ENCODE measurements around the gene SLC13A3. TPM values are rescaled to one million over a fixed set of nuclear protein-coding genes. Genes with fewer than 3 reads are reported as not detected.

Gene SLC13A3
- total and polyA plus RNA-seq, 2 of the 4 experiments (the other 2 are of a cell fraction) = 2.5 to 4.2 TPM

GRCh38 chr20:46599227-46599987, 51.9 kb downstream of the SLC13A3 start:
- CTCF ChIA-PET = no interaction called here
- no peaks in the 10 kb centered on the region for H3K27me3 ChIP-seq (ENCODE audit: control insufficient read depth, insufficient read depth, low read length)
- no peak overlapping the region for H3K4ac ChIP-seq (ENCODE audit: low read depth, low read length)
- H2BK15ac ChIP-seq (ENCODE audit: low read depth, low read length) = no peak overlapping the region
- no peak overlapping the region for H4K91ac ChIP-seq (ENCODE audit: insufficient read depth, low read depth, low read length)
- H3K79me1 ChIP-seq (ENCODE audit: low read depth in 1 of 2, low read length in 2 of 2) = no peaks in the 10 kb centered on the region
- WGBS, 2 experiments (ENCODE audit: extremely low coverage in 2 of 2, insufficient read length in 1 of 2) = 88% methylated on average over 3 of the region's 8 CpGs; no CpG with 5 or more reads in 1 of the 2 experiments
- H3K9me1 ChIP-seq (ENCODE audit: insufficient read depth, low read length) = no peaks in the 10 kb centered on the region
- H3K4me2 ChIP-seq (ENCODE audit: low read depth, low read length) = no peak overlapping the region
- POLR2A ChIA-PET (ENCODE audit: unreplicated experiment) = no interaction called here
- no peak for ATAC-seq (ENCODE audit: low read depth)
- no peak overlapping the region for H2AK5ac ChIP-seq (ENCODE audit: low read depth, low read length)
- BruUV-seq (replicated peaks) = no TSS peak
- H3K9ac ChIP-seq (ENCODE audit: low read depth, low read length) = no peak overlapping the region
- dilution Hi-C loops (cut with HindIII; ENCODE audit: low sequenced_read_pairs, unreplicated experiment) (no loop called here), intact Hi-C loops (cut with micrococcal nuclease) (loop anchor here (10.0 kb wide), 1 partner anchor 55 kb away; the partner anchor contains the start of gene SLC13A3), in situ Hi-C loops (cut with MboI; ENCODE audit: low sequenced_read_pairs) (no loop called here)
- DNase-seq = no peak
- no peaks in the 10 kb centered on the region for H3K4me1 ChIP-seq (ENCODE audit: control insufficient read depth, insufficient read depth, low read length)
- no peak overlapping the region for H4K5ac ChIP-seq (ENCODE audit: low read depth, low read length)
- no peak overlapping the region for H2BK120ac ChIP-seq (ENCODE audit: low read depth, low read length)
- no peak overlapping the region for H3K4me3 ChIP-seq (ENCODE audit: insufficient read depth, low read depth, low read length)
- H3K18ac ChIP-seq (ENCODE audit: low read depth, low read length) = no peak overlapping the region
- H3K9me3 ChIP-seq (ENCODE audit: control insufficient read depth, insufficient read depth, low read length) = no peaks in the 10 kb centered on the region
- no peaks in the 10 kb centered on the region for H4K20me1 ChIP-seq (ENCODE audit: insufficient read depth, low read length)
- no peaks in the 10 kb centered on the region for H3K36me3 ChIP-seq (ENCODE audit: control insufficient read depth, insufficient read depth, low read length)
- H3K14ac ChIP-seq (replicated peaks; ENCODE audit: low read depth, low read length) = no peak overlapping the region
- H3K56ac ChIP-seq (ENCODE audit: extremely low read depth, insufficient read depth, low read length) = no peak overlapping the region
- TF ChIP-seq RAD21 (IDR thresholded peaks at IDR 0.05; ENCODE audit: low read length) (no peak), BHLHE40 (IDR thresholded peaks at IDR 0.05; ENCODE audit: low read depth, low read length) (no peak)
- no peak overlapping the region for H2BK5ac ChIP-seq (ENCODE audit: low read depth, low read length, poor library complexity, severe bottlenecking)
- no peak overlapping the region for H2AK9ac ChIP-seq (replicated peaks; ENCODE audit: low read depth, low read length, poor library complexity)
- no peak overlapping the region for H2AFZ ChIP-seq (replicated peaks; ENCODE audit: low read length, poor library complexity)
- H3K27ac ChIP-seq (ENCODE audit: insufficient read depth, low read length) = no peak overlapping the region
- no peak overlapping the region for H3K23ac ChIP-seq (ENCODE audit: low read depth, low read length)
- H4K8ac ChIP-seq (ENCODE audit: low read depth in 2 of 2, low read length in 2 of 2) = no peak overlapping the region
- H2BK20ac ChIP-seq (ENCODE audit: low read depth, low read length) = no peak overlapping the region
